Thyroid gland (tissue), 4 donors: Measurements from ENCODE around the gene GTF3C2.

ENCODE experiments used
- POLR2A ChIP-seq, 2 donors: fragments of 450-650 bp; IDR thresholded peaks; one replicate each; pipeline ENCODE4 v1.6.1; 2017; ENCODE audit warnings: antibody characterized with exemption in 2 of 2, mild to moderate bottlenecking in 2 of 2, moderate library complexity in 1 of 2
- TF ChIP-seq, protein P1 (sequence below), 6 experiments: fragments of 200-600 bp in 3 of 6; fragments of 450-650 bp in 3 of 6; sonication (generic) in 3 of 6; IDR thresholded peaks; one replicate each; pipeline ENCODE4 v1.5.1; 2016 to 2019; ENCODE audit warnings: antibody characterized with exemption in 6 of 6, mild to moderate bottlenecking in 2 of 6, inconsistent platforms in 1 of 6, moderate library complexity in 1 of 6

DNA sequence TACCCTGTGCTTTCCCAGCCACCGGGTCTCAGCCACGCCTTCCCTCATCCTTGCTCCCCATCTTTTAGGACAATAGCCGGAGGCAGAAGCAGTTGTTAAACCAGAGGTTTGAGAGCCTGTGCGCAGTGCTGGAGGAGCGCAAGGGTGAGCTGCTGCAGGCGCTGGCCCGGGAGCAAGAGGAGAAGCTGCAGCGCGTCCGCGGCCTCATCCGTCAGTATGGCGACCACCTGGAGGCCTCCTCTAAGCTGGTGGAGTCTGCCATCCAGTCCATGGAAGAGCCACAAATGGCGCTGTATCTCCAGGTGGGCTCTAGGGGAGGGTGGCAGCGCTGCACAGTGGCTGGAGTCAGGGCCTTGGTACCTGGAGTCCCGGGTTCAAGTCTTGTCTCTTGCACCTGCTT, 51.0 kb downstream of the GTF3C2 start:
- TF ChIP-seq, protein P1, sequence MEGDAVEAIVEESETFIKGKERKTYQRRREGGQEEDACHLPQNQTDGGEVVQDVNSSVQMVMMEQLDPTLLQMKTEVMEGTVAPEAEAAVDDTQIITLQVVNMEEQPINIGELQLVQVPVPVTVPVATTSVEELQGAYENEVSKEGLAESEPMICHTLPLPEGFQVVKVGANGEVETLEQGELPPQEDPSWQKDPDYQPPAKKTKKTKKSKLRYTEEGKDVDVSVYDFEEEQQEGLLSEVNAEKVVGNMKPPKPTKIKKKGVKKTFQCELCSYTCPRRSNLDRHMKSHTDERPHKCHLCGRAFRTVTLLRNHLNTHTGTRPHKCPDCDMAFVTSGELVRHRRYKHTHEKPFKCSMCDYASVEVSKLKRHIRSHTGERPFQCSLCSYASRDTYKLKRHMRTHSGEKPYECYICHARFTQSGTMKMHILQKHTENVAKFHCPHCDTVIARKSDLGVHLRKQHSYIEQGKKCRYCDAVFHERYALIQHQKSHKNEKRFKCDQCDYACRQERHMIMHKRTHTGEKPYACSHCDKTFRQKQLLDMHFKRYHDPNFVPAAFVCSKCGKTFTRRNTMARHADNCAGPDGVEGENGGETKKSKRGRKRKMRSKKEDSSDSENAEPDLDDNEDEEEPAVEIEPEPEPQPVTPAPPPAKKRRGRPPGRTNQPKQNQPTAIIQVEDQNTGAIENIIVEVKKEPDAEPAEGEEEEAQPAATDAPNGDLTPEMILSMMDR (IDR thresholded peaks at IDR 0.05), result no peak
- TF ChIP-seq POLR2A (IDR thresholded peaks at IDR 0.05), result no peak
